Measurements from ENCODE around the gene SLC4A5.
"Not testable (repeated sequence)": the region's sequence is repeated elsewhere in the genome, so short reads cannot be mapped to it uniquely, and the experiment has no call there.

Gene SLC4A5

GRCh38 chr2:74221604-74222299, 121.5 kb downstream of the SLC4A5 start:
- DNase-seq (ENCODE audit: insufficient read length, low spot score) = no peak
- TF ChIP-seq CTCF (IDR thresholded peaks at IDR 0.05; ENCODE audit: insufficient read depth, missing control alignments) = no peak
- FAIRE-seq = no peak

DNA sequence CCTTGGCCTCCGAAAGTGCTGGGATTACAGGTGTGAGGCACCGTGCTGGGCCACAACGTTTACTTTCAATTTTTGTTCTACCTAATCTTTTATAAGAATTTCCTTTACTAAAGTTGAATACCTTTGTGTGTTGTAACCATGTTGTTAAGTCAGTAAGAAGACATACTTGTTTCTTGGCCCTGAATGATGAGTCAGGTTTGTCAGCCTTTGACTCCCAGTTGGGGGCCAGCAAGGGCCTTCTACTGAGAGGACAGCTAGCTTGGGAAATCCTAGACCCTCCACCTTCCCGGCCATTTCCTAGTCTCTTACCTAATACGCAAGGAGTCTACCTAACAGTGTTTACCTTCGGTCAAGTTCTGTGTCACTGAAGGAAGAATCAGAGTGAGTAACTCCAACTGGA, 122.1 kb downstream of the SLC4A5 start:
- FAIRE-seq (no peak), DNase-seq (ENCODE audit: insufficient read length, low spot score) (no peak)
- no peak for TF ChIP-seq CTCF (IDR thresholded peaks at IDR 0.05; ENCODE audit: insufficient read depth, missing control alignments)

GRCh38 chr2:74219846-74220486, 123.2 kb downstream of the SLC4A5 start:
- FAIRE-seq (no peak), DNase-seq (ENCODE audit: insufficient read length, low spot score) (no peak)
- TF ChIP-seq CTCF (IDR thresholded peaks at IDR 0.05; ENCODE audit: insufficient read depth, missing control alignments) = no peak

- TF ChIP-seq CTCF (IDR thresholded peaks at IDR 0.05; ENCODE audit: insufficient read depth, missing control alignments) = no peak
- no peak for DNase-seq (ENCODE audit: insufficient read length, low spot score)
- no peak for FAIRE-seq
Measured at GRCh38 chr2:74216642-74217041, 126.6 kb downstream of the SLC4A5 start.

GRCh38 chr2:74215771-74216170, 127.4 kb downstream of the SLC4A5 start:
- not testable (repeated sequence) for FAIRE-seq; DNase-seq (ENCODE audit: insufficient read length, low spot score)

DNA sequence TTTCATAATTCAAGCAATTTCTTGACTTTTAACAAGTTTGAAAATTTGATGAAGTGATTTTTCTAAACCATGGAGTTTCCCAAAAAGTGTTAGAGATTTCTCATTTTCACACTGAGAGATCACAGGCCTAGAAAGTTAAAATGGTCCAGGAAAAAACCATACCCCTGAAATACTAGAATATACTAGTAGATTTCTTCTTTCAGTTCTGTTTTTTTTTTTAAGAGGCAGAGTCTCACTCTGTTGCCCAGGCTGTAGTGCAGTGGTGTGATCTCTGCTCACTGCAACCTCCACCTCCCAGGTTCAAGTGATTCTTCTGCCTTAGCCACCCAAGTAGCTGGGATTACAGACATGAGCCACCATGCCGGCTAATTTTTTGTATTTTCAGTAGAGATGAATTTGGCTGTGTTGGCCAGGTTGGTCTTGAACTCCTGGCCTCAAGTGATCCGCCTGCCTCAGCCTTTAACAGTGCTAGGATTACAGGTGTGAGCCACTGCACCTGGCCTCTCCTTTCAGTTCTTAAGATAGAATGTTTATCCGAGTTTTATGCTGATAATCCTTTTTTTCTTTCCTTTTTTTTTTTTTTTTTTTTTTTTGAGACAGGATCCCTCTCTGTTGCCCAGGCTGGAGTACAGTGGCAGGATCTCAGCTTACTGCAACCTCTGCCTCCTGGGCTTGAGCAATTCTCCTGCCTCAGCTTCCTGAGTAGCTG, 130.4 kb downstream of the SLC4A5 start:
- no peak for TF ChIP-seq CTCF (IDR thresholded peaks at IDR 0.05; ENCODE audit: insufficient read depth, missing control alignments)
- DNase-seq (ENCODE audit: insufficient read length, low spot score) (no peak), FAIRE-seq (no peak)

DNA sequence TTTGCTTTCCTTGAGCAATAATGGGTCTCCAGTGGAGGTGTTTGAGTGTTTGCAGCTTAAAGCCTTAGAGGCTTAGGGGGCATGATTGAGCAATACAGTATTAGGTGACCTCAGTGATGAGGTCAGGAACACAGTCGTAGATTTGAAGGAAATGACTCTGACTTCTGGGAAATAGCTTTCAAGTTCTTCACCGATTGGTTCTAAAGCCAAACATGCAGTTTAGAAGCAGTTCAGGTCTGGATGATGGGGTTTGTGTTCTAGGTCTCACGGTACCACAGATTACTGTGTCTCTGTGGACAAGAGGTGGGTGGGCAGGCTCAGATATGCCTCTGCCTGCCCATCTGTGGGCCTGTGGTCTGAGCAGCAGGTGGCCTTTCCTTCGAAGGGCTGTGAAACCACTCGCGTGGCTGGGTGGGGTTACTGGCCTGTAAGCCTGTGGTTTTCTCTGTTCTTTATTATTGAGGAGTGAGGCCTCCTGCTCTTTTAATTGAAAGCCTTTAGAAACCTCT, 137.0 kb downstream of the SLC4A5 start:
- FAIRE-seq (no peak), DNase-seq (ENCODE audit: insufficient read length, low spot score) (no peak)
- no peak for TF ChIP-seq CTCF (IDR thresholded peaks at IDR 0.05; ENCODE audit: insufficient read depth, missing control alignments)
